Right lobe of liver (tissue), 6 donors: ENCODE data around the gene TANK. TPM values are rescaled to one million over a fixed set of nuclear protein-coding genes. Genes with fewer than 3 reads are reported as not detected.

Experiments
- ATAC-seq, 4 donors: fragments of 200-7000 bp; cut with Tn5 transposase; one replicate each; pipeline ENCODE4 v1.9.1; 2020; ENCODE audit warnings: mild to moderate bottlenecking in 4 of 4, moderate library complexity in 4 of 4
- DNase-seq, 3 donors: peaks; one replicate each; pipeline ENCODE4 v3.0.0-alpha.2; 2020
- H3K27ac ChIP-seq, 3 donors: fragments of 200-600 bp; one replicate each; pipeline ENCODE4 v1.8.0; 2022
- H3K27me3 ChIP-seq, 2 donors: fragments of 200-600 bp; one replicate each; pipeline ENCODE4 v1.8.0; 2022
- H3K36me3 ChIP-seq, 4 donors: fragments of 200-600 bp; sonication (generic) in 1 of 4; one replicate each; pipeline versions ENCODE4 v1.5.1 to v1.8.0; 2017 to 2022; ENCODE audit warnings: control low read depth in 1 of 4
- H3K4me1 ChIP-seq, 4 donors: fragments of 200-600 bp; sonication (generic) in 1 of 4; one replicate each; pipeline versions ENCODE4 v1.5.1 to v1.8.0; 2017 to 2022; ENCODE audit warnings: control low read depth in 1 of 4
- H3K4me3 ChIP-seq, 3 donors: fragments of 200-600 bp; one replicate each; pipeline ENCODE4 v1.8.0; 2022
- H3K9me3 ChIP-seq, 4 donors: fragments of 200-600 bp; sonication (generic) in 1 of 4; one replicate each; pipeline versions ENCODE4 v1.5.1 to v1.8.0; 2017 to 2022; ENCODE audit warnings: control low read depth in 1 of 4
- POLR2A ChIP-seq: fragments of 450-650 bp; IDR thresholded peaks from one replicate; pipeline ENCODE4 v1.6.1; 2017; ENCODE audit warnings: antibody characterized with exemption, mild to moderate bottlenecking
- WGBS: methylation state at CpG from one replicate; pipeline ENCODE4 v1.1.6; 2018; ENCODE audit warnings: low coverage, low lambda C conversion rate; ENCODE audit not compliant: insufficient coverage; ENCODE audit errors: missing lambda C conversion rate; 5-methylcytosine and 5-hydroxymethylcytosine counted together
- intact Hi-C, 2 donors: fragments of 100-400 bp; cut with DNase I; formaldehyde crosslinking; loops; one replicate each; pipeline versions ENCODE4 v1.11.2 to v1.14.1; 2022
- total RNA-seq, 6 experiments: library from RNA; depleted of rRNA in 2 of 6; stranded (reverse); fragments of >200 nt in 2 of 6; fragmentation: NEBNext Ultra II Directional in 3 of 6; extraction: Animal tissue kit (Norgen Biotek cat#: 25700) in 3 of 6; gene quantifications; one replicate each; pipeline versions ENCODE4 v1.1.0 to v1.2.4, GENCODE V29; 2016 to 2023
- TF ChIP-seq, protein P1 (sequence below), 4 donors: fragments of 200-600 bp in 3 of 4; fragments of 450-650 bp in 1 of 4; IDR thresholded peaks; one replicate each; pipeline versions ENCODE4 v1.5.1 to v1.8.0; 2016 to 2022; ENCODE audit warnings: antibody characterized with exemption in 4 of 4, mild to moderate bottlenecking in 2 of 4
- donor health status: DM: no; HTN: yes; CAD: no.
- donor health status: DM: no; HTN: no; CAD: no.
- donor health status: DM: no; HTN: no; CAD: no.
- donor health status: DM: no; HTN: yes; CAD: no.
- donor health status: DM: no; HTN: yes; CAD: no.

The TANK gene
- total RNA-seq, 6 experiments from 2014 or later = 25.4 to 46.4 (median 36.0) TPM

- intact Hi-C loops = no loop called here
- DNase-seq = no peak
- TF ChIP-seq, protein P1, sequence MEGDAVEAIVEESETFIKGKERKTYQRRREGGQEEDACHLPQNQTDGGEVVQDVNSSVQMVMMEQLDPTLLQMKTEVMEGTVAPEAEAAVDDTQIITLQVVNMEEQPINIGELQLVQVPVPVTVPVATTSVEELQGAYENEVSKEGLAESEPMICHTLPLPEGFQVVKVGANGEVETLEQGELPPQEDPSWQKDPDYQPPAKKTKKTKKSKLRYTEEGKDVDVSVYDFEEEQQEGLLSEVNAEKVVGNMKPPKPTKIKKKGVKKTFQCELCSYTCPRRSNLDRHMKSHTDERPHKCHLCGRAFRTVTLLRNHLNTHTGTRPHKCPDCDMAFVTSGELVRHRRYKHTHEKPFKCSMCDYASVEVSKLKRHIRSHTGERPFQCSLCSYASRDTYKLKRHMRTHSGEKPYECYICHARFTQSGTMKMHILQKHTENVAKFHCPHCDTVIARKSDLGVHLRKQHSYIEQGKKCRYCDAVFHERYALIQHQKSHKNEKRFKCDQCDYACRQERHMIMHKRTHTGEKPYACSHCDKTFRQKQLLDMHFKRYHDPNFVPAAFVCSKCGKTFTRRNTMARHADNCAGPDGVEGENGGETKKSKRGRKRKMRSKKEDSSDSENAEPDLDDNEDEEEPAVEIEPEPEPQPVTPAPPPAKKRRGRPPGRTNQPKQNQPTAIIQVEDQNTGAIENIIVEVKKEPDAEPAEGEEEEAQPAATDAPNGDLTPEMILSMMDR (IDR thresholded peaks at IDR 0.05) = no peak
- no peak for TF ChIP-seq POLR2A
- no peak overlapping the region for H3K27ac ChIP-seq
- WGBS = 81% methylated on average over 2 of the region's 2 CpGs
- no peaks in the 10 kb centered on the region for H3K9me3 ChIP-seq
- H3K27me3 ChIP-seq = no peaks in the 10 kb centered on the region
- no peak for ATAC-seq
- no peaks in the 10 kb centered on the region for H3K4me1 ChIP-seq
- H3K4me3 ChIP-seq = no peak overlapping the region
- H3K36me3 ChIP-seq = no peaks in the 10 kb centered on the region
Observed at GRCh38 chr2:161115205-161115604, 45.0 kb upstream of the TANK start.

- WGBS = 66% methylated on average over 3 of the region's 3 CpGs
- no peak for TF ChIP-seq POLR2A
- TF ChIP-seq, protein P1 (IDR thresholded peaks at IDR 0.05) = no peak
- Histone ChIP-seq H3K9me3 (no peaks in the 10 kb centered on the region), H3K36me3 (no peaks in the 10 kb centered on the region), H3K27ac (no peak overlapping the region), H3K4me3 (no peak overlapping the region), H3K27me3 (no peaks in the 10 kb centered on the region), H3K4me1 (no peaks in the 10 kb centered on the region)
- no peak for DNase-seq
- ATAC-seq = no peak
- intact Hi-C loops = no loop called here
Observed at GRCh38 chr2:161115605-161116380, 44.4 kb upstream of the TANK start.

DNA sequence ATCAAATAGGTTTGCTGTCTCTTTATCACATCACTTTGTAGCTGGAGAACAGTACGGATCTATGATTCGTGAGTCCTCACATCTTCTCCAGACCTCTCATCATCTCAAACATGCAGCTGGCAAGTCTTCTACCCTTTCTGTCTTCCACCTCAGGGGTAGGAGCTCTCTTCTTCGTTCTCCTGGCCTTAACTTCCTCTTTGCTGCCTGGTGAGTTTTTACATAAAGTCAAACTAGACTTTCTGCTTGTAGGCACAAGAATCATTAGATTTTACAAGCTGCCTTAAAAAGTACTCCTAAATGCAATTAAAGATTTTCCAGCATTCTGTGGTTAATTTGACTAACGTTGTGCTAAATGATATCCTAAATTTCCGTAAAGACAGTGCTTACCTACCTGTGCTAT, 43.7 kb upstream of the TANK start:
- Histone ChIP-seq H3K27ac (no peak overlapping the region), H3K36me3 (no peaks in the 10 kb centered on the region), H3K9me3 (no peaks in the 10 kb centered on the region), H3K4me1 (no peaks in the 10 kb centered on the region), H3K4me3 (no peak overlapping the region), H3K27me3 (no peaks in the 10 kb centered on the region)
- TF ChIP-seq POLR2A = no peak
- ATAC-seq (no peak), DNase-seq (no peak)
- WGBS = 67% methylated on average over 5 of the region's 5 CpGs
- intact Hi-C loops = no loop called here

GRCh38 chr2:161117506-161117905, 42.7 kb upstream of the TANK start:
- H3K4me1 ChIP-seq = no peaks in the 10 kb centered on the region
- WGBS = 79% methylated on average over 2 of the region's 2 CpGs
- H3K27me3 ChIP-seq = no peaks in the 10 kb centered on the region
- H3K36me3 ChIP-seq = no peaks in the 10 kb centered on the region
- TF ChIP-seq, protein P1 (IDR thresholded peaks at IDR 0.05) = no peak
- no peak for TF ChIP-seq POLR2A
- ATAC-seq = no peak
- no peak overlapping the region for H3K27ac ChIP-seq
- intact Hi-C loops = no loop called here
- H3K9me3 ChIP-seq = no peaks in the 10 kb centered on the region
- no peak for DNase-seq
- no peak overlapping the region for H3K4me3 ChIP-seq

DNA sequence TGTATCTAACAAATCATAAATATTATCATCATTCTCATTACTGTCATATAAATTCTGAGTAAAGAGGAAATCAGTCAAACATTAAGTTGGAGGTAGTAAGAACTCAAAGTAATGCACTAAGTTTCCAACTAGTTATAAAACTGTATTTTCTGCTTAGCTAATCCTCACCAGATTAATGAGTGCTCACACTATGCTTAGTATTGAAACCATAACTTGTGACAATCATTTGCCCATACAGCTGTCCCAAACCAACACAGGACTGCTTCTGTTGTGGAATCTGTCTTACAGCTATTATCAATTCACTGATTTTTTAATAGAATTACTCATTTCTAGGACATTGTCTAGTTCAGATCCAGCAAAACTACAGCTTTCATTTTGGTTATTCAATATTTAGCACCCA, 41.5 kb upstream of the TANK start:
- H3K27ac ChIP-seq = no peak overlapping the region
- intact Hi-C loops = no loop called here
- TF ChIP-seq POLR2A = no peak
- TF ChIP-seq, protein P1 (IDR thresholded peaks at IDR 0.05) = no peak
- ATAC-seq = no peak
- H3K4me1 ChIP-seq = peaks cover 0 to 9% (median 0%) of the 10 kb centered on the region in 4 donors
- no peak for DNase-seq
- H3K36me3 ChIP-seq = no peaks in the 10 kb centered on the region
- H3K9me3 ChIP-seq = no peaks in the 10 kb centered on the region
- no peaks in the 10 kb centered on the region for H3K27me3 ChIP-seq
- no peak overlapping the region for H3K4me3 ChIP-seq
